SK-N-SH (cell line): Measurements from ENCODE around the gene MMGT1. TPM values are rescaled to one million over a fixed set of nuclear protein-coding genes. Genes with fewer than 3 reads are reported as not detected.

ENCODE experiments used
- CTCF ChIA-PET: fragments of 300-600, 350-600 bp; formaldehyde crosslinking; extraction: SDS; loops from one replicate; lab custom pipeline; 2021; lab: Yijun Ruan, JAX
- POLR2A ChIA-PET: fragments of 350-600 bp; sonication (Branson Sonifier 250); formaldehyde crosslinking; extraction: SDS; loops from one replicate; lab custom pipeline; 2020; ENCODE audit warnings: antibody characterized with exemption, inconsistent platforms; lab: Yijun Ruan, JAX
- DNase-seq: peaks from one replicate; pipeline ENCODE4 v3.0.0; 2012
- H2AFZ ChIP-seq: fragments of 200-600 bp; sonication (generic); 2 replicates; pipeline ENCODE4 v1.8.1; 2016; ENCODE audit warnings: antibody characterized with exemption, mild to moderate bottlenecking, low read depth
- H3F3A ChIP-seq: fragments of 200-600 bp; sonication (generic); replicated peaks from 2 replicates; pipeline ENCODE3; 2016; ENCODE audit warnings: antibody characterized with exemption, mild to moderate bottlenecking; ENCODE audit not compliant: insufficient read depth
- H3K27ac ChIP-seq, 2 experiments: fragments of 200-500 bp in 1 of 2; fragments of 200-600 bp in 1 of 2; sonication (Bioruptor generic) in 1 of 2; sonication (generic), shearing (Covaris generic) in 1 of 2; 2 replicates each; pipeline versions ENCODE4 v1.5.1 to v1.6.1; 2014 to 2016; ENCODE audit warnings: low read depth in 2 of 2, inconsistent platforms in 1 of 2, low read length in 1 of 2, mild to moderate bottlenecking in 1 of 2, mixed read lengths in 1 of 2
- H3K27me3 ChIP-seq: fragments of 200-600 bp; sonication (generic), shearing (Covaris generic); 2 replicates; pipeline ENCODE4 v1.6.1; 2016; ENCODE audit warnings: mixed run types; ENCODE audit not compliant: insufficient read depth
- H3K36me3 ChIP-seq, 2 experiments: fragments of 200-500 bp in 1 of 2; fragments of 200-600 bp in 1 of 2; sonication (Bioruptor generic) in 1 of 2; sonication (generic) in 1 of 2; replicated peaks in 1 of 2; 2 replicates each; pipeline versions ENCODE3 to v1.5.1; 2014 to 2016; ENCODE audit warnings: low read length in 1 of 2, mild to moderate bottlenecking in 1 of 2; ENCODE audit not compliant: insufficient read depth in 2 of 2, control insufficient read depth in 1 of 2
- H3K4me1 ChIP-seq, 2 experiments: fragments of 200-500 bp in 1 of 2; fragments of 200-600 bp in 1 of 2; sonication (Bioruptor generic) in 1 of 2; sonication (generic), shearing (Covaris generic) in 1 of 2; 2 replicates each; pipeline versions ENCODE4 v1.5.1 to v1.6.1; 2014 to 2016; ENCODE audit warnings: low read depth in 1 of 2, low read length in 1 of 2, mixed run types in 1 of 2; ENCODE audit not compliant: insufficient read depth in 2 of 2, control insufficient read depth in 1 of 2
- H3K4me2 ChIP-seq: fragments of 200-600 bp; sonication (generic), shearing (Covaris generic); 2 replicates; pipeline ENCODE4 v1.6.1; 2017; ENCODE audit warnings: mixed run types
- H3K4me3 ChIP-seq, 2 experiments: fragments of 200-500 bp in 1 of 2; fragments of 200-600 bp in 1 of 2; sonication (Bioruptor generic) in 1 of 2; sonication (generic), shearing (Covaris generic) in 1 of 2; 2 replicates each; pipeline versions ENCODE4 v1.5.1 to v1.8.1; 2014 to 2016; ENCODE audit warnings: low read depth in 2 of 2, inconsistent platforms in 1 of 2, low read length in 1 of 2, mild to moderate bottlenecking in 1 of 2, mixed read lengths in 1 of 2, moderate library complexity in 1 of 2
- H3K79me2 ChIP-seq: fragments of 200-600 bp; sonication (generic); 2 replicates; pipeline ENCODE4 v1.8.1; 2017; ENCODE audit warnings: mild to moderate bottlenecking; ENCODE audit not compliant: insufficient read depth
- H3K9ac ChIP-seq: fragments of 200-600 bp; sonication (generic); 2 replicates; pipeline ENCODE4 v1.6.1; 2017; ENCODE audit warnings: mixed run types
- H3K9me2 ChIP-seq: fragments of 200-600 bp; sonication (generic); 2 replicates; pipeline ENCODE4 v1.6.1; 2017; ENCODE audit warnings: mixed run types
- H3K9me3 ChIP-seq: fragments of 200-600 bp; sonication (generic); 2 replicates; pipeline ENCODE4 v1.6.1; 2017; ENCODE audit warnings: mixed run types, mild to moderate bottlenecking, moderate library complexity
- H4K20me1 ChIP-seq: fragments of 200-600 bp; sonication (generic); 2 replicates; pipeline ENCODE4 v1.6.1; 2017; ENCODE audit warnings: mild to moderate bottlenecking, mixed run types; ENCODE audit not compliant: insufficient read depth
- CHD2 ChIP-seq: fragments of 150-350 bp; IDR thresholded peaks from 2 replicates; pipeline ENCODE4 v1.6.1; 2018; ENCODE audit warnings: low read length; ENCODE audit not compliant: partially characterized antibody
- ELF1 ChIP-seq: IDR thresholded peaks from 2 replicates; pipeline ENCODE4 v1.4.0; 2012
- FOSL2 ChIP-seq: IDR thresholded peaks from 2 replicates; pipeline ENCODE4 v1.4.0; 2012; ENCODE audit warnings: low read depth, mild to moderate bottlenecking, moderate library complexity, borderline replicate concordance
- FOXJ3 ChIP-seq: sonication (generic); formaldehyde crosslinking; IDR thresholded peaks from 2 replicates; pipeline ENCODE4 v1.5.1; 2020; ENCODE audit warnings: mild to moderate bottlenecking, missing genetic modification reagents
- FOXM1 ChIP-seq: IDR thresholded peaks from 2 replicates; pipeline ENCODE4 v1.4.0; 2012; ENCODE audit warnings: low read depth, mild to moderate bottlenecking
- JUND ChIP-seq: IDR thresholded peaks from 2 replicates; pipeline ENCODE4 v1.4.0; 2012
- MAX ChIP-seq: IDR thresholded peaks from 2 replicates; pipeline ENCODE4 v1.4.0; 2012; ENCODE audit warnings: low read depth
- MEF2A ChIP-seq: IDR thresholded peaks from 2 replicates; pipeline ENCODE4 v1.4.0; 2012; ENCODE audit warnings: low read depth, borderline replicate concordance
- MXI1 ChIP-seq: IDR thresholded peaks from 2 replicates; pipeline ENCODE4 v1.6.1; 2012; ENCODE audit warnings: mild to moderate bottlenecking, low read depth, low read length, improper control_type of control experiment
- NFIC ChIP-seq: IDR thresholded peaks from 2 replicates; pipeline ENCODE4 v1.4.0; 2012; ENCODE audit warnings: borderline replicate concordance
- NRF1 ChIP-seq: IDR thresholded peaks from 2 replicates; pipeline ENCODE4 v1.6.1; 2012; ENCODE audit warnings: low read depth, mild to moderate bottlenecking, low read length
- RAD21 ChIP-seq: IDR thresholded peaks from 2 replicates; pipeline ENCODE4 v1.6.1; 2012; ENCODE audit warnings: mild to moderate bottlenecking, low read length
- RXRA ChIP-seq: IDR thresholded peaks from 2 replicates; pipeline ENCODE4 v1.4.0; 2012; ENCODE audit warnings: low read depth, mild to moderate bottlenecking, borderline replicate concordance
- SMC3 ChIP-seq: IDR thresholded peaks from 2 replicates; pipeline ENCODE4 v1.6.1; 2012; ENCODE audit warnings: low read depth, low read length, improper control_type of control experiment
- TEAD4 ChIP-seq: IDR thresholded peaks from 2 replicates; pipeline ENCODE4 v1.4.0; 2012; ENCODE audit warnings: mild to moderate bottlenecking, borderline replicate concordance; ENCODE audit not compliant: insufficient read depth
- WGBS: methylation state at CpG from one replicate; pipeline ENCODE4 v1.1.6; 2017; ENCODE audit warnings: low lambda C conversion rate; 5-methylcytosine and 5-hydroxymethylcytosine counted together
- polyA plus RNA-seq, 3 experiments: library from polyadenylated mRNA; depleted of rRNA; stranded (reverse); fragments of >200 nt; gene quantifications; 2 replicates each; pipeline ENCODE4 v1.2.3, GENCODE V29; 2012
- TF ChIP-seq, protein P1 (sequence below): fragments of 200-600 bp; sonication (generic); IDR thresholded peaks from 2 replicates; pipeline ENCODE4 v1.6.1; 2017; ENCODE audit warnings: antibody characterized with exemption, mild to moderate bottlenecking, moderate library complexity

MMGT1 gene
- polyA plus RNA-seq, 1 of the 3 experiments (the other 2 are of a cell fraction), result 7.3 TPM

DNA sequence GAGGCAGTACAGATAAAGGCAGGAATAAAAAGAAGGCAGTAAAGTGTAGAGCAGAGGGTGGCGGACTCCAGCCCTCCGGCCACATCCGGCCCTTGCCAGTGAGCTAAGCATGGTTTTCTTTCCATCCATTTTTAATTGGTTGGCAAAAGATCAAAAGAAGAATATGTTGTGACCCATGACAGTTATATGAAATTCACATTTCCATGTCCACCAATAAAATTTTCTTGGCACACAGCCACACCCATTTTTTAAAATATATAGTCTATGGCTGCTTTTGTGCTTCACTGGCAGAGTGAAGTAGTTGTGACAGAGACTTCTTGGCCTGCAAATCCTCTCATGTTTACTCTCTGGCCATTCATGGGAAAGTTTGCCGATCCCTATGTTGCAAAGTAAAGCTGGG lies 41.2 kb upstream of the MMGT1 start:
- Histone ChIP-seq H3K79me2 (no peaks in the 10 kb centered on the region), H2AFZ (no peak overlapping the region), H3K9me2 (no peaks in the 10 kb centered on the region), H3F3A (no peaks in the 10 kb centered on the region), H3K4me3 (no peak overlapping the region), H4K20me1 (no peaks in the 10 kb centered on the region), H3K9me3 (no peaks in the 10 kb centered on the region), H3K36me3 (peaks cover 0 to 8% of the 10 kb centered on the region in 2 experiments), H3K27ac (no peak overlapping the region), H3K27me3 (no peaks in the 10 kb centered on the region; the same call in 1 of the 2 replicates), H3K4me1 (no peaks in the 10 kb centered on the region), H3K4me2 (no peak overlapping the region), H3K9ac (no peak overlapping the region)
- DNase-seq, result no peak
- ChIA-PET CTCF (interaction anchor here (1.3 kb wide), 2 partner anchors 13 to 30 kb away, joined by 3 to 9 read pairs; partner anchors contain the start of gene SLC9A6), POLR2A (no interaction called here)
- WGBS, result 32% methylated on average over 4 of the region's 4 CpGs
- TF ChIP-seq, protein P1, sequence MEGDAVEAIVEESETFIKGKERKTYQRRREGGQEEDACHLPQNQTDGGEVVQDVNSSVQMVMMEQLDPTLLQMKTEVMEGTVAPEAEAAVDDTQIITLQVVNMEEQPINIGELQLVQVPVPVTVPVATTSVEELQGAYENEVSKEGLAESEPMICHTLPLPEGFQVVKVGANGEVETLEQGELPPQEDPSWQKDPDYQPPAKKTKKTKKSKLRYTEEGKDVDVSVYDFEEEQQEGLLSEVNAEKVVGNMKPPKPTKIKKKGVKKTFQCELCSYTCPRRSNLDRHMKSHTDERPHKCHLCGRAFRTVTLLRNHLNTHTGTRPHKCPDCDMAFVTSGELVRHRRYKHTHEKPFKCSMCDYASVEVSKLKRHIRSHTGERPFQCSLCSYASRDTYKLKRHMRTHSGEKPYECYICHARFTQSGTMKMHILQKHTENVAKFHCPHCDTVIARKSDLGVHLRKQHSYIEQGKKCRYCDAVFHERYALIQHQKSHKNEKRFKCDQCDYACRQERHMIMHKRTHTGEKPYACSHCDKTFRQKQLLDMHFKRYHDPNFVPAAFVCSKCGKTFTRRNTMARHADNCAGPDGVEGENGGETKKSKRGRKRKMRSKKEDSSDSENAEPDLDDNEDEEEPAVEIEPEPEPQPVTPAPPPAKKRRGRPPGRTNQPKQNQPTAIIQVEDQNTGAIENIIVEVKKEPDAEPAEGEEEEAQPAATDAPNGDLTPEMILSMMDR, result no peak
- TF ChIP-seq ELF1, result no peak

DNA sequence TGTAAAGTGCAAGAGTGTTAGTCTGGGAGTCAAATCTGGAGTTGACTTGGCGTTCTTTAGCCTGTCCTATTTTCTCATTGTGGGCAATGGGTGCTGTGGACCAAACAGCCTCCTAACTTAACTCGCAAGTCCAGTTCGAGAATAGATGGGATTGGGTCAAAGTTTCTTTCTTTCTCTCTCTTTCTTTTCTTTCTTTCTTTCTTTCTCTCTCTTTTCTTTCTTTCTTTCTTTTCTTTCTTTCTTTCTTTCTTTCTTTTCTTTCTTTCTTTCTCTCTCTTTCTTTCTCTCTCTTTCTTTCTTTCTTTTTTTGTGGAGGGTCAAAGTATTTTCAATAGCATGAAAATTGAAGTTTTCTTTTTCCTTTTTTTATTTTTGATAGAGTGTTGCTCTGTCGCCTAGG lies 14.5 kb upstream of the MMGT1 start:
- Histone ChIP-seq H3K79me2 (peaks cover 5% of the 10 kb centered on the region; the same call in 1 of the 2 replicates), H4K20me1 (no peaks in the 10 kb centered on the region), H3K27ac (no peak overlapping the region), H3F3A (peaks cover 3% of the 10 kb centered on the region), H3K9me2 (no peaks in the 10 kb centered on the region), H3K4me2 (no peak overlapping the region), H3K9me3 (no peaks in the 10 kb centered on the region), H3K36me3 (no peaks in the 10 kb centered on the region), H3K27me3 (peaks cover 5% of the 10 kb centered on the region; the same call in 1 of the 2 replicates), H3K4me1 (no peaks in the 10 kb centered on the region; a peak in 2 of 4 replicates), H3K9ac (no peak overlapping the region), H2AFZ (no peak overlapping the region), H3K4me3 (no peak overlapping the region)
- 45% methylated on average over 4 of the region's 4 CpGs for WGBS
- CTCF ChIA-PET, result no interaction called here
- POLR2A ChIA-PET, result no interaction called here
- no peak for DNase-seq
- TF ChIP-seq MEF2A, result no peak
- TF ChIP-seq MXI1, result no peak
- TF ChIP-seq JUND, result no peak
- TF ChIP-seq SMC3, result no peak
- no peak for TF ChIP-seq NRF1
- TF ChIP-seq FOXJ3 (CRISPR knock-in tag), result no peak
- no peak for TF ChIP-seq RXRA
- TF ChIP-seq RAD21, result no peak
- no peak for TF ChIP-seq CHD2
- TF ChIP-seq, protein P1, result no peak
- TF ChIP-seq NFIC, result no peak
- TF ChIP-seq TEAD4, result no peak
- no peak for TF ChIP-seq FOSL2
- TF ChIP-seq MAX, result no peak
- TF ChIP-seq FOXM1, result no peak
